K562 (cell line): ENCODE data around the gene TCAF1.

Source experiments
- CBX5 ChIP-seq: IDR thresholded peaks from 2 replicates; pipeline ENCODE4 v1.6.1; 2014; ENCODE audit warnings: low read depth, borderline replicate concordance
- CEBPB ChIP-seq: fragments of 450-650 bp; IDR thresholded peaks from 2 replicates; pipeline ENCODE4 v1.6.1; 2016; ENCODE audit warnings: missing genetic modification characterization, missing compliant biosample characterization
- EP300 ChIP-seq: IDR thresholded peaks from 2 replicates; pipeline ENCODE4 v1.6.1; 2012; ENCODE audit warnings: low read length, improper control_type of control experiment
- HDGF ChIP-seq: fragments of 450-650 bp; IDR thresholded peaks from 2 replicates; pipeline ENCODE4 v1.6.1; 2016
- HNRNPH1 ChIP-seq: fragments of 200-400 bp; formaldehyde crosslinking; optimal IDR thresholded peaks from 2 replicates; pipeline ENCODE3; 2017; ENCODE audit warnings: low read depth, mild to moderate bottlenecking, low read length, moderate library complexity
- KLF10 ChIP-seq: fragments of 250-450 bp; sonication (Bioruptor Pico); IDR thresholded peaks from 2 replicates; pipeline ENCODE4 v1.6.1; 2021; ENCODE audit warnings: matching md5 sums
- MAFK ChIP-seq: IDR thresholded peaks from 2 replicates; pipeline ENCODE4 v1.6.1; 2011; ENCODE audit warnings: low read length, improper control_type of control experiment
- MXI1 ChIP-seq: IDR thresholded peaks from 2 replicates; pipeline ENCODE4 v1.6.1; 2011; ENCODE audit warnings: low read depth, mild to moderate bottlenecking, improper control_type of control experiment, low read length
- NFATC3 ChIP-seq: fragments of 450-650 bp; IDR thresholded peaks from 2 replicates; pipeline ENCODE4 v1.6.1; 2017; ENCODE audit warnings: mild to moderate bottlenecking
- POLR2A ChIP-seq: fragments of 450-650 bp; conservative IDR thresholded peaks from 2 replicates; pipeline ENCODE4 v1.6.1; 2016
- TF ChIP-seq, protein P1 (sequence below), 3 experiments: IDR thresholded peaks in 2 of 3; conservative IDR thresholded peaks in 1 of 3; 2 replicates each; pipeline ENCODE4 v1.5.1; 2011 to 2012; ENCODE audit warnings: low read length in 3 of 3, mild to moderate bottlenecking in 3 of 3, control low read depth in 2 of 3, improper control_type of control experiment in 1 of 3, inconsistent platforms in 1 of 3, low read depth in 1 of 3, mixed read lengths in 1 of 3, moderate library complexity in 1 of 3; ENCODE audit not compliant: insufficient read depth in 2 of 3
- TF ChIP-seq, protein P2 (sequence below): fragments of 250-450 bp; sonication (Bioruptor Pico); IDR thresholded peaks from 2 replicates; pipeline ENCODE4 v1.9.0; 2021; ENCODE audit warnings: mild to moderate bottlenecking
- TF ChIP-seq, protein P3 (sequence below): fragments of 450-650 bp; formaldehyde crosslinking; IDR thresholded peaks from 2 replicates; pipeline ENCODE4 v1.4.0; 2022; ENCODE audit warnings: mild to moderate bottlenecking, moderate library complexity

DNA sequence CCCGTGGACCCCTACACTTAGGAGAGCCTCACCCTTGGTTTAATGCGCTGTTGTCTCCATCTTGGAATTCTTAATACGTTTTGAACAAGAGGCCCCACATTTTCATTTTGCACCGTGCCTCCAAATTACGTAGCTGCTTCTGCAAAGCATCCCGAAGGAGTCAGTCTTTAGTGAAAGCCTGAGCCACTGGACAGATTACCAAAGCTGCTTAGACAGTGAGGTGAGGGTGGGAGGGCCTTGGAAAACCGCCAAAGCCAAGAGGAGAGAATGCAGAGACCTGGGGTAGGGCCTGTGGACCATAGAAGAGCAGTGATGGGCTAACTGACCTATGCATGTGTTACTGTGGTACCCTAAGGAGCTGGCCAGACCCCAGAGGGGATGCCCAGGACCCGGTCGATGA lies 4.2 kb upstream of the TCAF1 start:
- TF ChIP-seq NFATC3, result no peak
- no peak for TF ChIP-seq EP300
- TF ChIP-seq POLR2A, result no peak
- TF ChIP-seq, protein P1, sequence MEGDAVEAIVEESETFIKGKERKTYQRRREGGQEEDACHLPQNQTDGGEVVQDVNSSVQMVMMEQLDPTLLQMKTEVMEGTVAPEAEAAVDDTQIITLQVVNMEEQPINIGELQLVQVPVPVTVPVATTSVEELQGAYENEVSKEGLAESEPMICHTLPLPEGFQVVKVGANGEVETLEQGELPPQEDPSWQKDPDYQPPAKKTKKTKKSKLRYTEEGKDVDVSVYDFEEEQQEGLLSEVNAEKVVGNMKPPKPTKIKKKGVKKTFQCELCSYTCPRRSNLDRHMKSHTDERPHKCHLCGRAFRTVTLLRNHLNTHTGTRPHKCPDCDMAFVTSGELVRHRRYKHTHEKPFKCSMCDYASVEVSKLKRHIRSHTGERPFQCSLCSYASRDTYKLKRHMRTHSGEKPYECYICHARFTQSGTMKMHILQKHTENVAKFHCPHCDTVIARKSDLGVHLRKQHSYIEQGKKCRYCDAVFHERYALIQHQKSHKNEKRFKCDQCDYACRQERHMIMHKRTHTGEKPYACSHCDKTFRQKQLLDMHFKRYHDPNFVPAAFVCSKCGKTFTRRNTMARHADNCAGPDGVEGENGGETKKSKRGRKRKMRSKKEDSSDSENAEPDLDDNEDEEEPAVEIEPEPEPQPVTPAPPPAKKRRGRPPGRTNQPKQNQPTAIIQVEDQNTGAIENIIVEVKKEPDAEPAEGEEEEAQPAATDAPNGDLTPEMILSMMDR (IDR thresholded peaks at IDR 0.05 in 2 of 3, conservative IDR thresholded peaks at IDR 0.05 in 1 of 3; ENCODE audit: insufficient read depth in 2 of 3, low read depth in 1 of 3, low read length in 3 of 3), result no peak
- TF ChIP-seq HDGF, result no peak
- TF ChIP-seq MAFK, result no peak
- TF ChIP-seq, protein P2, sequence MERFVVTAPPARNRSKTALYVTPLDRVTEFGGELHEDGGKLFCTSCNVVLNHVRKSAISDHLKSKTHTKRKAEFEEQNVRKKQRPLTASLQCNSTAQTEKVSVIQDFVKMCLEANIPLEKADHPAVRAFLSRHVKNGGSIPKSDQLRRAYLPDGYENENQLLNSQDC (CRISPR knock-in tag), result no peak
- no peak for TF ChIP-seq CBX5
- no peak for TF ChIP-seq MXI1
- TF ChIP-seq CEBPB (tag), result no peak
- TF ChIP-seq, protein P3, sequence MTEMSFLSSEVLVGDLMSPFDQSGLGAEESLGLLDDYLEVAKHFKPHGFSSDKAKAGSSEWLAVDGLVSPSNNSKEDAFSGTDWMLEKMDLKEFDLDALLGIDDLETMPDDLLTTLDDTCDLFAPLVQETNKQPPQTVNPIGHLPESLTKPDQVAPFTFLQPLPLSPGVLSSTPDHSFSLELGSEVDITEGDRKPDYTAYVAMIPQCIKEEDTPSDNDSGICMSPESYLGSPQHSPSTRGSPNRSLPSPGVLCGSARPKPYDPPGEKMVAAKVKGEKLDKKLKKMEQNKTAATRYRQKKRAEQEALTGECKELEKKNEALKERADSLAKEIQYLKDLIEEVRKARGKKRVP (CRISPR knock-in tag), result no peak
- no peak for TF ChIP-seq KLF10
- TF ChIP-seq HNRNPH1, result no peak
